K562 (cell line): ENCODE results near the gene UBA1. TPM values are rescaled to one million over a fixed set of nuclear protein-coding genes. Genes with fewer than 3 reads are reported as not detected.

Experiments
- CHD7 ChIP-seq: fragments of 200-600 bp; sonication (generic); IDR thresholded peaks from one replicate; pipeline ENCODE4 v1.6.1; 2012; ENCODE audit warnings: mild to moderate bottlenecking, low read depth, low read length, inconsistent platforms
- ETV5 ChIP-seq: sonication (generic); formaldehyde crosslinking; IDR thresholded peaks from 2 replicates; pipeline ENCODE4 v1.4.0; 2020; ENCODE audit warnings: low read depth, mild to moderate bottlenecking, missing genetic modification reagents
- EWSR1 ChIP-seq: fragments of 450-650 bp; IDR thresholded peaks from 2 replicates; pipeline ENCODE4 v1.6.1; 2018; ENCODE audit warnings: borderline replicate concordance, mild to moderate bottlenecking, low read depth, moderate library complexity; ENCODE audit not compliant: partially characterized antibody
- PYGO2 ChIP-seq: fragments of 450-650 bp; IDR thresholded peaks from 2 replicates; pipeline ENCODE4 v1.6.1; 2016; ENCODE audit warnings: mild to moderate bottlenecking, missing genetic modification characterization, moderate library complexity, missing compliant biosample characterization
- polyA plus RNA-seq, 8 experiments: library from polyadenylated mRNA; depleted of rRNA in 4 of 8; stranded (reverse) in 5 of 8; unstranded in 3 of 8; fragments of >200 nt; fragmentation: Nextera tagmentation in 2 of 8; fragmentation: Illumina TruSeq in 1 of 8; extraction: Ambion mirVana in 2 of 8; extraction: Trizol in 1 of 8; gene quantifications; 2 replicates each; pipeline versions ENCODE4 v1.2.1 to v1.2.3, GENCODE V29; 2011 to 2014; ENCODE audit warnings: inconsistent platforms in 1 of 8, missing spikeins in 1 of 8
- total RNA-seq, 7 experiments: library from RNA; depleted of rRNA in 6 of 7; stranded (reverse); fragments of >200 nt in 6 of 7; fragmentation: Illumina TruSeq in 2 of 7; extraction: Trizol in 2 of 7; gene quantifications; 2 replicates each; pipeline versions ENCODE4 v1.2.1 to v1.2.3, GENCODE V29; 2011 to 2021; ENCODE audit warnings: low replicate concordance in 1 of 7

Gene UBA1
- total and polyA plus RNA-seq, 9 of the 15 experiments (the other 6 are each of a cell fraction or from before 2014, with no cell fraction given), result 32.0 to 174 (median 93.6) TPM

GRCh38 chrX:47221756-47222155 lies 28.1 kb downstream of the UBA1 start (continued):
- TF ChIP-seq CHD7, result no peak
- no peak for TF ChIP-seq PYGO2 (tag)
- TF ChIP-seq ETV5 (CRISPR knock-in tag), result no peak
- no peak for TF ChIP-seq EWSR1
